Ishikawa (cell line): Measurements from ENCODE around the gene TWNK.

Experiments used
- CEBPB ChIP-seq: IDR thresholded peaks from 2 replicates; pipeline ENCODE4 v1.6.1; 2012
- EP300 ChIP-seq: IDR thresholded peaks from 2 replicates; pipeline ENCODE4 v1.6.1; 2012; ENCODE audit warnings: borderline replicate concordance
- FOXM1 ChIP-seq: IDR thresholded peaks from 2 replicates; pipeline ENCODE4 v1.6.1; 2012; ENCODE audit warnings: low read depth, borderline replicate concordance
- NFIC ChIP-seq: IDR thresholded peaks from 2 replicates; pipeline ENCODE4 v1.6.1; 2012
- RAD21 ChIP-seq: IDR thresholded peaks from 2 replicates; pipeline ENCODE4 v1.6.1; 2012; ENCODE audit warnings: low read depth
- TAF1 ChIP-seq: IDR thresholded peaks from 2 replicates; pipeline ENCODE4 v1.6.1; 2012; ENCODE audit warnings: low read depth, mild to moderate bottlenecking
- TCF12 ChIP-seq: IDR thresholded peaks from 2 replicates; pipeline ENCODE4 v1.6.1; 2012; ENCODE audit warnings: low read depth
- TEAD4 ChIP-seq: IDR thresholded peaks from 2 replicates; pipeline ENCODE4 v1.6.1; 2012
- YY1 ChIP-seq: IDR thresholded peaks from 2 replicates; pipeline ENCODE4 v1.6.1; 2012; ENCODE audit warnings: low read depth
- TF ChIP-seq, protein P1 (sequence below): IDR thresholded peaks from 2 replicates; pipeline ENCODE4 v1.6.1; 2012
- TF ChIP-seq, protein P2 (sequence below): IDR thresholded peaks from 2 replicates; pipeline ENCODE4 v1.6.1; 2012
- TF ChIP-seq, protein P3 (sequence below): IDR thresholded peaks from 2 replicates; pipeline ENCODE4 v1.6.1; 2012; ENCODE audit warnings: low read depth, mild to moderate bottlenecking

DNA sequence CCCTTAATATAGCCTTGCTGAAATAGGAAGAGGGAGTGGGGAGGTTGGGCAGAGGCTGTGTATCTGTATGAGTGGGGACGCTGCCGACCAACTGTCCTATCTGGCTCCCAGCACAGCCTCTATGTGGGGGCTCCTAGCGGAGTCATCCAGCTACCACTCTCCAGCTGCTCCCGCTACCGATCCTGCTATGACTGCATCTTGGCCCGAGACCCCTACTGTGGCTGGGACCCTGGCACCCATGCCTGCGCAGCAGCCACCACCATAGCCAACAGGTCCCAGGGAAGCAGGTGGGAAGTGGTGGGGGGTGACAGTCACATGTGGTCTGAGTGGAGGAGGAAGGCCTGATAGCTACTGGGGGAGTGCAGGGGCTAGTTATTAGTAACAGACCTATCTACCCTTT, 6.6 kb upstream of the TWNK start:
- TF ChIP-seq TCF12 (no peak), NFIC (no peak), FOXM1 (no peak), RAD21 (no peak), CEBPB (no peak), TEAD4 (no peak), YY1 (no peak), EP300 (no peak), TAF1 (no peak)
- TF ChIP-seq, protein P1, sequence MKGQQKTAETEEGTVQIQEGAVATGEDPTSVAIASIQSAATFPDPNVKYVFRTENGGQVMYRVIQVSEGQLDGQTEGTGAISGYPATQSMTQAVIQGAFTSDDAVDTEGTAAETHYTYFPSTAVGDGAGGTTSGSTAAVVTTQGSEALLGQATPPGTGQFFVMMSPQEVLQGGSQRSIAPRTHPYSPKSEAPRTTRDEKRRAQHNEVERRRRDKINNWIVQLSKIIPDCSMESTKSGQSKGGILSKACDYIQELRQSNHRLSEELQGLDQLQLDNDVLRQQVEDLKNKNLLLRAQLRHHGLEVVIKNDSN, result no peak
- TF ChIP-seq, protein P2, sequence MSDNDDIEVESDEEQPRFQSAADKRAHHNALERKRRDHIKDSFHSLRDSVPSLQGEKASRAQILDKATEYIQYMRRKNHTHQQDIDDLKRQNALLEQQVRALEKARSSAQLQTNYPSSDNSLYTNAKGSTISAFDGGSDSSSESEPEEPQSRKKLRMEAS, result no peak
- TF ChIP-seq, protein P3, sequence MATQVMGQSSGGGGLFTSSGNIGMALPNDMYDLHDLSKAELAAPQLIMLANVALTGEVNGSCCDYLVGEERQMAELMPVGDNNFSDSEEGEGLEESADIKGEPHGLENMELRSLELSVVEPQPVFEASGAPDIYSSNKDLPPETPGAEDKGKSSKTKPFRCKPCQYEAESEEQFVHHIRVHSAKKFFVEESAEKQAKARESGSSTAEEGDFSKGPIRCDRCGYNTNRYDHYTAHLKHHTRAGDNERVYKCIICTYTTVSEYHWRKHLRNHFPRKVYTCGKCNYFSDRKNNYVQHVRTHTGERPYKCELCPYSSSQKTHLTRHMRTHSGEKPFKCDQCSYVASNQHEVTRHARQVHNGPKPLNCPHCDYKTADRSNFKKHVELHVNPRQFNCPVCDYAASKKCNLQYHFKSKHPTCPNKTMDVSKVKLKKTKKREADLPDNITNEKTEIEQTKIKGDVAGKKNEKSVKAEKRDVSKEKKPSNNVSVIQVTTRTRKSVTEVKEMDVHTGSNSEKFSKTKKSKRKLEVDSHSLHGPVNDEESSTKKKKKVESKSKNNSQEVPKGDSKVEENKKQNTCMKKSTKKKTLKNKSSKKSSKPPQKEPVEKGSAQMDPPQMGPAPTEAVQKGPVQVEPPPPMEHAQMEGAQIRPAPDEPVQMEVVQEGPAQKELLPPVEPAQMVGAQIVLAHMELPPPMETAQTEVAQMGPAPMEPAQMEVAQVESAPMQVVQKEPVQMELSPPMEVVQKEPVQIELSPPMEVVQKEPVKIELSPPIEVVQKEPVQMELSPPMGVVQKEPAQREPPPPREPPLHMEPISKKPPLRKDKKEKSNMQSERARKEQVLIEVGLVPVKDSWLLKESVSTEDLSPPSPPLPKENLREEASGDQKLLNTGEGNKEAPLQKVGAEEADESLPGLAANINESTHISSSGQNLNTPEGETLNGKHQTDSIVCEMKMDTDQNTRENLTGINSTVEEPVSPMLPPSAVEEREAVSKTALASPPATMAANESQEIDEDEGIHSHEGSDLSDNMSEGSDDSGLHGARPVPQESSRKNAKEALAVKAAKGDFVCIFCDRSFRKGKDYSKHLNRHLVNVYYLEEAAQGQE, result no peak
